HG03045 (cell line): Measurements from ENCODE around the gene PRR35.

Experiments
- ATAC-seq: cut with Tn5 transposase; IDR thresholded peaks from one replicate; pipeline ENCODE4 v1.9.1; 2021; ENCODE audit warnings: mild to moderate bottlenecking, moderate library complexity; ENCODE audit not compliant: unreplicated experiment

The PRR35 gene

GRCh38 chr16:546909-547770 lies 13.1 kb upstream of the PRR35 start:
- no peak for ATAC-seq

GRCh38 chr16:548586-548985 lies 11.6 kb upstream of the PRR35 start:
- ATAC-seq: no peak

- ATAC-seq: no peak
Observed at GRCh38 chr16:549544-550263, 10.5 kb upstream of the PRR35 start.

GRCh38 chr16:551210-551609 lies 9.0 kb upstream of the PRR35 start:
- no peak for ATAC-seq

GRCh38 chr16:552171-552570 lies 8.0 kb upstream of the PRR35 start:
- no peak for ATAC-seq

GRCh38 chr16:553601-554296 lies 6.4 kb upstream of the PRR35 start:
- ATAC-seq: no peak

- no peak for ATAC-seq
Observed at GRCh38 chr16:554297-554621, 5.9 kb upstream of the PRR35 start.

GRCh38 chr16:554640-555365 lies 5.4 kb upstream of the PRR35 start:
- ATAC-seq: no peak

- ATAC-seq: no peak
Observed at GRCh38 chr16:555528-556473, 4.4 kb upstream of the PRR35 start.

GRCh38 chr16:556474-557173 lies 3.6 kb upstream of the PRR35 start:
- no peak for ATAC-seq

- ATAC-seq: no peak
Observed at GRCh38 chr16:557463-558297, 2.5 kb upstream of the PRR35 start.

GRCh38 chr16:558298-559020 lies 1.7 kb upstream of the PRR35 start:
- ATAC-seq: no peak

- ATAC-seq: no peak
Observed at GRCh38 chr16:559021-559380, 1.2 kb upstream of the PRR35 start.

- no peak for ATAC-seq
Observed at GRCh38 chr16:559411-560203, 587 bp upstream of the PRR35 start.

GRCh38 chr16:560701-561412 lies 663 bp downstream of the PRR35 start:
- no peak for ATAC-seq

- no peak for ATAC-seq
Observed at GRCh38 chr16:561413-561794, 1.2 kb downstream of the PRR35 start.
